Stimulated activated CD8-positive, alpha-beta memory T cell treated with anti-CD3 and anti-CD28 coated beads, Interleukin-7, amount 100 ng/mL, for 24 hours (primary cell): ENCODE measurements around the gene NAAA.
A peak's percentile ranks its signal among the peaks of the same experiment; 100 is the strongest.
"Not testable (repeated sequence)": the region's sequence is repeated elsewhere in the genome, so short reads cannot be mapped to it uniquely, and the experiment has no call there.

ENCODE experiments used
- DNase-seq: peaks from one replicate; pipeline ENCODE4 v3.0.0-alpha.2; 2020; ENCODE audit warnings: low read depth

NAAA gene

DNA sequence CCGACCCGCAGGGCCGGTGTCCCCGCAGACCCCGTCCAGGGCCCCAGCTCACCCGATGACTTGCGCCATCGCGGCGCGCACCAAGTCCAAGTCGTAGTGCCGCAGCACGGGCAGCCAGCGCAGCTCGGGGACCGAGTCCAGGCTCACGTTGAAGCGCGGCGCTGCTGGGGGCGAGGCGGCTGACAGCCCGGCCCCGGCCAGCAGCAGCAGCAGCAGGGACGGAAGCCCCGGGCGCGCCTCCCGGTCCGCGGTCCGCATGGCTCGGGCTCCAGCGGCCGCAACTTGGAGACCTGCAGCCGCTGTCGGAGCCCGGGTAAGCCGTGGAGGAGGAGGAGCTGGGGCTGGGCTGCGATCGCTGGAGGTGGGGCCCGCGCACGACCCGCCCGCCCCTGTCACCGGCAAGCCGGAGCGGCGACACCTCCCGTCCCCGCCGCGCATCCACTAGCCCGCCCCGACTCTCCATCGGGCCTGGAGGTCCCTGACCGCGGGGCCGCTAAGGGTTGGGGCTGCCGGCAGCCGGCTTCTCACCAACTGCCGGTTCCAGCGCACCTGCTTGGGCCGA, at the start of gene NAAA:
NAAA (minus strand) TSS at position 322 of the 562 bp plus-strand sequence; CDS start at position 258, 64 bp downstream.
- DNase-seq, result peak; percentile 54

- no peak for DNase-seq
These were observed 49.2 kb upstream of the NAAA start for GRCh38 chr4:75989846-75990528.

DNA sequence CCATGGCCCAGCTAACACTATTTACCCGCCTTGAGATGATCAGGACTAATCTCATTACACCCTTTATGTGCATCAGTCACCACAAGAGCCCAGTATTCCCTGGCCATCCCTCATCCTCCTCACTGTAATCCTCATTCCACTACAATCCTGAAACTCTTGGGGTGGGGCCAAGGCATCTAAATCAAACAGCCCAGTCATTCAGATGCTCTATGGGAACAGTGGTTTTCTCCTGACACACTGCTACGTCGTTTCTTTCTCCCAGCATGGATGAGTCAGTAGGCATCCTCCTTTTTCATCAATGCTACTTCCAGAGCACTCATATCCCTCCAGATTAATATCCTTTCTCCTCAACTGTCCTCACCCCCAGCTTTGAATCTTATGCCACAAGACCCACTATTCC, 44.3 kb upstream of the NAAA start:
- DNase-seq, result no peak

DNA sequence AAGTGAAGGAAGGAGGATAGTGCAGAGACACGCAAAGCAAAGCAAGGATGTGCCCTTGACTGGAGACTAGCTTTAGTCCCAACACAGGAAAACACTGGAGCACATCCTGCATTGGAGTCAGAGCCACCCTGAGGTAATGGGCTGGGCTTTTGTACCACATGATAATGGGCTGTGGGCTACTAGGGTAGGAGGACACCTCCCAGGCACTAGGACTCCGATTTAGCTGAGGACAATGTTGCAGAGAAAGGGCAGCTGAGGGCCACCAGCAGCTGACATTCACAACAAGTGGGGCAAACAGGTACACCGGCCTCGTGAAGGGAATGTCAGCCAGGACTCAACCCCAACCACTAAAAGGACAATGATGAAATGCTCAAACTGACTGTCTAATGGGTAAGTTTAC, 39.8 kb upstream of the NAAA start:
- DNase-seq, result no peak

DNA sequence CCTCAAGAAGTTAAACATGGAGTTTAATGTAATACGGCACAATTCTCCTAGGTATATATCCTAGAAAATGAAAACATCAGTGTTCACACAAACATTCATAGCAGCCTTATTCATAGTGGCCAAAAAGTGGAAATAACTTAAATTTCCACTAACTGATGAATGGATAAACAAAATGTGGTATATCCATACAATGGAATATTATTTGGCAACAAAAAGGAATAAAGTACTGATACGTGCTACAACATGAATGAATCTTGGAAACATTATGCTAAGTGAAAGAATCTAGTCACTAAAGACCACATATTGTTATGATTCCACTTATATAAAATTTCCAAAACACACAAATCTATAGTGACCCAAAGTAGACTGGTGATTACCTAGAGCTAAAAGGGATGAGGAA, 35.4 kb upstream of the NAAA start:
- no peak for DNase-seq

GRCh38 chr4:75973766-75974165, 33.0 kb upstream of the NAAA start:
- no peak for DNase-seq

- DNase-seq, result no peak
These were observed 27.3 kb upstream of the NAAA start for GRCh38 chr4:75968084-75968483.

GRCh38 chr4:75963558-75963957, 22.7 kb upstream of the NAAA start:
- DNase-seq, result no peak

- DNase-seq, result not testable (repeated sequence)
These were observed 21.3 kb upstream of the NAAA start for GRCh38 chr4:75962072-75962471.

DNA sequence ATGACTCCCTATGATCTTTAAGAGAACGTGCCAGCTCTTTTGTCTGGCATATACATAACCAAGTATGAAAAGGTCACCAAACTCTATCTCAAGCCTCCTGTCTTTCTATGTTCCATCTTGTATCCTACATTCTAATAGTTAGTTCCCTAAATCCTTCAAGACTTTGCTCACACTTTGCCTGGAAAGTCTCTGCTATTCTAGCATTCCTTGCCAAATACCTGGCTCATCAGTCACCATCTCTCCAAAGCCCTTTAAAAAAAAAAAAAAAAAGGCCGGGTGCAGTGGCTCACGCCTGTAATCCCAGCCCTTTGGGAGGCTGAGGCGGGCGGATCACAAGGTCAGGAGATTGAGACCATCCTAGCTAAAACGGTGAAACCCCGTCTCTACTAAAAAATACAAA, 17.7 kb upstream of the NAAA start:
- not testable (repeated sequence) for DNase-seq

DNA sequence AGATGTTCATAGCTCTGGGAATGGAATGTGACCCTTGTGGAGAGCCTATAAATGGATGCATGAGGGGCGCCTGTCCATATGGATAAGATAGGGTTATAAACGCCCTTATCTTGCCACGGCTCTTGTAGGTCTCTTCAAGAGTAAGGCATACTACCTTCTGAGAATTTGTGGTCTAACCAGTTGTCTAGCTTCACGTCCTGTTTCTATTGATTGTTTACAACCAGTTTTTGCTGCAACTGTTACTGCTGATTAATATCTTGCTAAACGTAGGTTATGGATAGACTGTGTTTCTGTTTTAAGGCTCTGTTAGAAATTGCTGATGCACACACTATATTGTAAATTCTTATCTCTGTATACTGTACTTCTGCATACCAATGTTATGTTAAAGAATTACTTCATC, 14.0 kb upstream of the NAAA start:
- DNase-seq, result not testable (repeated sequence)

DNA sequence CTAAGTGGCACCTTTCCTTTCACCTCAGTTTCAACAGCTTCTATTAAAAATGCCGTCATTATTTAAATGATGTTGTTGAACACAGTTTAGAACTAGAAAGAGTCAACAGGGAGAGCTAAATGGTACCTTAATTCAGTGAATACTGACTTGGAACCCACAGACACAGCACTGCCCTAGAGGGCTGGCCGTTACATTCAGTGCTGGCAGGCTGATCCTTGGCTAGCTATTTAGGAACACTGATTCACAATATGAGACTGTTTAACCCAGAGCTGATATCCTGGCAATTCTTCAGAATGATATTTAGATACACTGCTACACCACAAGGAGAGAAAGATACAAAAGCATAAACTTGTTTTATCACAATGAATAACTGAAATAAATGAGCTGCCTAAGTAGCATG, 12.7 kb upstream of the NAAA start:
- DNase-seq, result no peak

GRCh38 chr4:75950213-75950815, 9.5 kb upstream of the NAAA start:
- DNase-seq, result no peak

- DNase-seq, result no peak
These were observed 8.1 kb upstream of the NAAA start for GRCh38 chr4:75948822-75949444.

- DNase-seq, result peak; percentile 70
These were observed 722 bp downstream of the NAAA start for GRCh38 chr4:75939890-75940691.

GRCh38 chr4:75935628-75936027, 5.2 kb downstream of the NAAA start:
- DNase-seq, result no peak

DNA sequence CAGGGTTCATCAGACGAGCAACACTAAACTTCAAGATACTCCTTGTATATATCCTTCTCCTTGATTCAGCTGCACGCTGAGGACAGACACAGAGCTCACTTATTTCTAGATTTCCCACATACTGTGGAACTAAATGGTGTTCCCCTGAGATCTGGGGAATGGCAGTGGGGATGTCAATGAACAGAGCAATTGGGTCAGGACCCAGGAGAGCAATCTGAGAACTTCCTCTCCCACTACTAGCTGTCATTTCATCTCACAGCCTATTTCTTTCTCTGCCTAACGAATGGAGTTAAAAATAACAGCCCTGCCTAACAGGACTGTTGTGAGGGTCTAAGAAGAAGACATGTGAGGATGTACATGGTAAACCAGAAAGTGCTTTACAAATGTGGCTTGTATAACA, 10.7 kb downstream of the NAAA start:
- no peak for DNase-seq

DNA sequence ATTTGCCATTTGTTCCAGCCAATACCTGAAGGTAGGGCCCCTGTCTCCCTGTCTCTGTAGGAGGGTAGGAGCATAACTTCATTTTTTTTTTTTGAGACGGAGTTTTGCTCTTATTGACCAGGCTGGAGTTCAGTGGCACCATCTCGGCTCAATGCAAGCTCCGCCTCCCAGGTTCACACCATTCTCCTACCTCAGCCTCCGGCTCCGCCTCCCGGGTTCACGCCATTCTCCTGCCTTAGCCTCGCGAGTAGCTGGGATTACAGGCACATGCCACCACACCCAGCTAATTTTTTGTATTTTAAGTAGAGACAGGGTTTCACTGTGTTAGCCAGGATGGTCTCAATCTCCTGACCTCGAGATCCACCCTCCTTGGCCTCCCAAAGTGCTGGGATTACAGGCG, 15.9 kb downstream of the NAAA start:
- not testable (repeated sequence) for DNase-seq

DNA sequence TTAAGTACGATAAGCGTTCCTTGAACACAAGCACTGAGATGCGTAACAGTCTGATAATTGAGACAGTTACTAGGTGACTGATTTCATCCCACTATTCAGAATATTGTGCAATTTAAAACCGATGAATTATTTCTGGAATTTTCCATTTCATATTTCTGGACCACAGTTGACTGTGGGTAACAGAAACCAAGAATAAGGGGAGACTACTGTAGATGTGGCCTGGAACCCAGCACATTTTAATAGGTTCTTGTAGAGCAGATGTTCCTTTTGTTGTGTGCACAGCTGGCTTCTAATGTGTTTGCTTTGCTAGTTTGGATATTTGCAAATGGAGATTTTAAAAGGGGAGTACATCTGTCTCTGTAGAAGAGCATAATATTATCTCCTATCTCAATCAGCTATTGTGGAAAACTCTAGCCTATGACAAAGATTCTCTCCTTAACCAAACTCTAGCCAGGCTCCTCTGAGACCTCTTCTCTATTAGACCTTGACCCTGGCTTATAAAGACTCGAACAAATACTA, 16.4 kb downstream of the NAAA start:
- DNase-seq, result no peak

GRCh38 chr4:75922588-75922987, 18.2 kb downstream of the NAAA start:
- no peak for DNase-seq

DNA sequence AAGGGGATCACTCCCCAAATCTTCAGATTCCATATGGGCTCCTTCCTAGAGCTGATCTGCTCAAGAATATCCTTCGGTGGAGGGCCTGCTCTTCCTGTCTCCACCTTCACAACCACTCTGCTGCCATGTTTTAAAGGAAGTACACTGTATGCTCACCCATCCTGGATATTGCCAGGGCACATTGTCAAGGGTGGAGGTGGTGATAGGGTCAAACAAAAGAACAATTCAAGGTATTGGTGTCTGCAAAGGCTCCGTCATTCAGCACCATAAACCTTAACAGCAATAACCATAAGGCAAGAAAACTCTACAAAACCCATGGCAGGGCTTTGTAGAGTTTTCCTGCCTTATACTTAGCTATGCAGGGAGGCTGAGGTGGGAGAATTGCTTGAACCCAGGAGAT, 18.9 kb downstream of the NAAA start:
- DNase-seq, result no peak

DNA sequence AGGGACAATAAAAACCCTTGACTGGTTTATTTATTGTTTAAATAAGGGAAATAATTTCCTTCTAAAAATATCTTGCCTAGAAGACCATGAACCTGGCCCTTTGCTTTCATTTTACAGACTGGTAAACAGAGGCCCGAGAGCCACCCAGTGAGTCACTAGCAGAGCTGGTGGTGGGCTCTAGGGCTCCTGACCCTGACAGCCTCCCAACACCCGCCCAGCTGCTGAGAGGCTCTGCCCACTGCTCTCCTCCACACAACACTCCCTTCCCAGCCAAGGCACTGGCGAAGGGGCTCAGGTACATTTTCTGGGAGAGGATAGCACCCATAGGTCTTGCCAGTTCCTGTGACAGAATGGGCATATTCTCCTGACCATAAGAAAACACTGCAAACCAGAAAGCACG, 20.5 kb downstream of the NAAA start:
- no peak for DNase-seq
